Stomach (tissue), 4 donors: ENCODE data around the gene KCNT1.

Source experiments
- CTCF ChIP-seq, 7 experiments: fragments of 450-650 bp in 4 of 7; fragments of 200-600 bp in 3 of 7; sonication (generic) in 3 of 7; IDR thresholded peaks; one replicate each; pipeline ENCODE4 v1.5.1; 2016 to 2019; ENCODE audit warnings: antibody characterized with exemption in 7 of 7, control low read depth in 2 of 7, mild to moderate bottlenecking in 1 of 7
- EP300 ChIP-seq: sonication (generic); formaldehyde crosslinking; IDR thresholded peaks from one replicate; pipeline ENCODE4 v1.6.1; 2017; ENCODE audit warnings: antibody characterized with exemption
- POLR2A ChIP-seq, 4 donors: fragments of 450-650 bp; IDR thresholded peaks; one replicate each; pipeline ENCODE4 v1.6.1; 2016; ENCODE audit warnings: antibody characterized with exemption in 4 of 4, control low read depth in 2 of 4, mild to moderate bottlenecking in 1 of 4, moderate library complexity in 1 of 4
- POLR2AphosphoS5 ChIP-seq, 3 donors: sonication (generic); formaldehyde crosslinking; IDR thresholded peaks; one replicate each; pipeline ENCODE4 v1.6.1; 2016; ENCODE audit warnings: antibody characterized with exemption in 3 of 3

- TF ChIP-seq CTCF (IDR thresholded peaks at IDR 0.05) (no peak), POLR2A (IDR thresholded peaks at IDR 0.05) (no peak), POLR2AphosphoS5 (IDR thresholded peaks at IDR 0.05) (no peak), EP300 (no peak)
These were observed 4.8 kb upstream of the KCNT1 start for GRCh38 chr9:135697226-135697625.
